ENCODE results near the gene PCYT2. TPM values are rescaled to one million over a fixed set of nuclear protein-coding genes. Genes with fewer than 3 reads are reported as not detected.
A peak's percentile ranks its signal among the peaks of the same experiment; 100 is the strongest.

The PCYT2 gene
- total and polyA plus RNA-seq, 9 of the 15 experiments (the other 6 are each of a cell fraction or from before 2014, with no cell fraction given) = 0.92 to 134 (median 82.5) TPM

- TF ChIP-seq CTCFL (IDR thresholded peaks at IDR 0.05; ENCODE audit: borderline replicate concordance, insufficient read depth, low read depth, low read length, poor library complexity, severe bottlenecking) (peak; percentile 79), RAD21 (CRISPR knock-in tag; conservative IDR thresholded peaks at IDR 0.05 in 1 of 2, IDR thresholded peaks at IDR 0.05 in 1 of 2) (peak; percentile 18 to 60; a peak in 3 of 4 replicates), SMAD1 (IDR thresholded peaks at IDR 0.05; ENCODE audit: low read depth, low read length, partially characterized antibody) (peak; percentile 33), E4F1 (CRISPR knock-in tag; IDR thresholded peaks at IDR 0.05; ENCODE audit: borderline replicate concordance) (no peak), RCOR1 (IDR thresholded peaks at IDR 0.05; ENCODE audit: borderline replicate concordance in 1 of 2, low read depth in 2 of 2, low read length in 2 of 2) (0 out of 4 replicates have a peak, but pooled peaks of 1 of the 2 experiments have one; percentile 21), ATF7 (IDR thresholded peaks at IDR 0.05) (0 out of 2 replicates have a peak, but pooled peaks have one; percentile 20), ZNF655 (CRISPR knock-in tag; IDR thresholded peaks at IDR 0.05) (no peak), GMEB1 (CRISPR knock-in tag; IDR thresholded peaks at IDR 0.05) (no peak), NCOA1 (IDR thresholded peaks at IDR 0.05; ENCODE audit: low read depth) (no peak), ATF6 (CRISPR knock-in tag; IDR thresholded peaks at IDR 0.05) (0 out of 2 replicates have a peak, but pooled peaks have one; percentile 56), DACH1 (IDR thresholded peaks at IDR 0.05; ENCODE audit: partially characterized antibody) (peak; percentile 8), NCOR1 (IDR thresholded peaks at IDR 0.05) (0 out of 2 replicates have a peak, but pooled peaks have one; percentile 5), NONO (IDR thresholded peaks at IDR 0.05; ENCODE audit: low read depth in 2 of 2, low read length in 1 of 2) (peak; percentile 34 to 48; a peak in 2 of 4 replicates)
Measured at GRCh38 chr17:81869221-81870130, 41.7 kb downstream of the PCYT2 start (continued).
